Measurements from ENCODE around the gene ADAMTS13. TPM values are rescaled to one million over a fixed set of nuclear protein-coding genes. Genes with fewer than 3 reads are reported as not detected.

ADAMTS13 gene
- total RNA-seq, 3 donors from 2014 or later (not counting 1 experiment from before 2014, with no cell fraction given), result 2.3 to 3.0 (median 2.8) TPM

DNA sequence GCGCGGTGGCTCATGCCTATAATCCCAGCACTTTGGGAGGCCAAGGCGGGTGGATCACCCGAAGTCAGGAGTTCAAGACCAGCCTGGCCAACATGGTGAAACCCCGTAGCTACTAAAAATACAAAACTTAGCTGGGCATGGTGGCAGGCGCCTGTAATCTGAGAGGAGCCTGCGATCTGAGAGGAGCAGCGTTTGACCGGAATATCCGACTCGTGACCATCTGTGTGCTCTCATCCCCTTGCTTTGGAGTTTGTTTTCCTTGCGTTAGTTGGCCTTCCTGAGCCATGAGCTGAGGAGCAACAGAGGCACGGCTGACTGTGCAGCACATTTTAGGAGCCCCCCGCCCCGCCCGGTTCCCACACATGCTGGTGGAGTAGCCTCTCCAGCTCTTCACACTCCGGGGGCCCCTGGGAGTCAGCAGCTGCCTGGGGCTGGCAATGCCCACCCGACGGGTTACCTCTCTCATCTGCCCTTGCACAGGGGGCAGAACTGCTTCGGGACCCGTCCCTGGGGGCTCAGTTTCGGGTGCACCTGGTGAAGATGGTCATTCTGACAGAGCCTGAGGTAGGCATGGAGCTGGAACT is 3.0 kb downstream of the ADAMTS13 start:
- Mint-ChIP-seq H3K9me3 (no peaks in the 10 kb centered on the region), H3K4me3 (no peak overlapping the region), H3K4me1 (peaks cover 0 to 6% of the 10 kb centered on the region in 2 donors), H3K27ac (no peak overlapping the region), H3K27me3 (ENCODE audit: low read depth in 2 of 2) (peaks cover 8 to 22% of the 10 kb centered on the region in 2 donors), H3K36me3 (no peaks in the 10 kb centered on the region)
- no peaks in the 10 kb centered on the region for H3K36me3 ChIP-seq (ENCODE audit: control insufficient read depth, insufficient read depth, low read length)
- WGBS (ENCODE audit: insufficient coverage), result 94% methylated on average over 22 of the region's 22 CpGs
- peaks cover 8% of the 10 kb centered on the region for H3K27me3 ChIP-seq (ENCODE audit: control insufficient read depth, insufficient read depth, low read length)
- peaks cover 13% of the 10 kb centered on the region for H3K4me1 ChIP-seq (ENCODE audit: control insufficient read depth, insufficient read depth, low read length)
- ATAC-seq, result no peak
- H3K9me3 ChIP-seq (ENCODE audit: control insufficient read depth, insufficient read depth, low read length), result no peaks in the 10 kb centered on the region
- intact Hi-C loops (cut with micrococcal nuclease), result no loop called here
- no peak for DNase-seq
- H3K27ac ChIP-seq (ENCODE audit: low read length), result no peak overlapping the region
- TF ChIP-seq, protein P1, sequence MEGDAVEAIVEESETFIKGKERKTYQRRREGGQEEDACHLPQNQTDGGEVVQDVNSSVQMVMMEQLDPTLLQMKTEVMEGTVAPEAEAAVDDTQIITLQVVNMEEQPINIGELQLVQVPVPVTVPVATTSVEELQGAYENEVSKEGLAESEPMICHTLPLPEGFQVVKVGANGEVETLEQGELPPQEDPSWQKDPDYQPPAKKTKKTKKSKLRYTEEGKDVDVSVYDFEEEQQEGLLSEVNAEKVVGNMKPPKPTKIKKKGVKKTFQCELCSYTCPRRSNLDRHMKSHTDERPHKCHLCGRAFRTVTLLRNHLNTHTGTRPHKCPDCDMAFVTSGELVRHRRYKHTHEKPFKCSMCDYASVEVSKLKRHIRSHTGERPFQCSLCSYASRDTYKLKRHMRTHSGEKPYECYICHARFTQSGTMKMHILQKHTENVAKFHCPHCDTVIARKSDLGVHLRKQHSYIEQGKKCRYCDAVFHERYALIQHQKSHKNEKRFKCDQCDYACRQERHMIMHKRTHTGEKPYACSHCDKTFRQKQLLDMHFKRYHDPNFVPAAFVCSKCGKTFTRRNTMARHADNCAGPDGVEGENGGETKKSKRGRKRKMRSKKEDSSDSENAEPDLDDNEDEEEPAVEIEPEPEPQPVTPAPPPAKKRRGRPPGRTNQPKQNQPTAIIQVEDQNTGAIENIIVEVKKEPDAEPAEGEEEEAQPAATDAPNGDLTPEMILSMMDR (IDR thresholded peaks at IDR 0.05), result no peak
- H3K4me3 ChIP-seq (ENCODE audit: low read length), result no peak overlapping the region

DNA sequence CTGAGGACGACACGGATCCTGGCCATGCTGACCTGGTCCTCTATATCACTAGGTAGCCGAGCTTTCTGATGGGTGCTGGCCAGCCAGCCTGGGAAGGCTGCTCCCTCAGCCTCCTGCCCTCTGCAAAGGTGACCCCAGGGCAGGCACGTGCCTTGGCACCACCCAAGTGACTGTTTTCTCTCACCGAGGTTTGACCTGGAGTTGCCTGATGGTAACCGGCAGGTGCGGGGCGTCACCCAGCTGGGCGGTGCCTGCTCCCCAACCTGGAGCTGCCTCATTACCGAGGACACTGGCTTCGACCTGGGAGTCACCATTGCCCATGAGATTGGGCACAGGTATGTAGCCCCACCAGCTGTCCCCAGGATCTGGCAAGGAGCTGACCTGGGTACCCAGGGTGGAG is 3.8 kb downstream of the ADAMTS13 start:
- Histone ChIP-seq H3K36me3 (ENCODE audit: control insufficient read depth, insufficient read depth, low read length) (no peaks in the 10 kb centered on the region), H3K9me3 (ENCODE audit: control insufficient read depth, insufficient read depth, low read length) (no peaks in the 10 kb centered on the region), H3K4me1 (ENCODE audit: control insufficient read depth, insufficient read depth, low read length) (peaks cover 13% of the 10 kb centered on the region), H3K27ac (ENCODE audit: low read length) (no peak overlapping the region), H3K27me3 (ENCODE audit: control insufficient read depth, insufficient read depth, low read length) (peaks cover 8% of the 10 kb centered on the region), H3K4me3 (ENCODE audit: low read length) (no peak overlapping the region)
- Mint-ChIP-seq H3K4me1 (peaks cover 0 to 6% of the 10 kb centered on the region in 2 donors), H3K9me3 (no peaks in the 10 kb centered on the region), H3K27ac (no peak overlapping the region), H3K4me3 (no peak overlapping the region), H3K27me3 (ENCODE audit: low read depth in 2 of 2) (peaks cover 8 to 22% of the 10 kb centered on the region in 2 donors), H3K36me3 (no peaks in the 10 kb centered on the region)
- intact Hi-C loops (cut with micrococcal nuclease), result no loop called here
- TF ChIP-seq, protein P1 (IDR thresholded peaks at IDR 0.05), result no peak
- no peak for DNase-seq
- WGBS (ENCODE audit: insufficient coverage), result 92% methylated on average over 11 of the region's 11 CpGs
- no peak for ATAC-seq

GRCh38 chr9:133427658-133428348 is 5.6 kb downstream of the ADAMTS13 start:
- no peak overlapping the region for H3K4me3 ChIP-seq (ENCODE audit: low read length)
- DNase-seq, result no peak
- Mint-ChIP-seq H3K4me1 (peaks cover 0 to 6% of the 10 kb centered on the region in 2 donors), H3K9me3 (no peaks in the 10 kb centered on the region), H3K27me3 (ENCODE audit: low read depth in 2 of 2) (peaks cover 8 to 22% of the 10 kb centered on the region in 2 donors), H3K27ac (no peak overlapping the region), H3K4me3 (peak overlapping the region; percentile 65), H3K36me3 (no peaks in the 10 kb centered on the region)
- H3K36me3 ChIP-seq (ENCODE audit: control insufficient read depth, insufficient read depth, low read length), result no peaks in the 10 kb centered on the region
- H3K4me1 ChIP-seq (ENCODE audit: control insufficient read depth, insufficient read depth, low read length), result peaks cover 6% of the 10 kb centered on the region
- H3K27me3 ChIP-seq (ENCODE audit: control insufficient read depth, insufficient read depth, low read length), result peaks cover 8% of the 10 kb centered on the region
- no peak for ATAC-seq
- no peak overlapping the region for H3K27ac ChIP-seq (ENCODE audit: low read length)
- no peaks in the 10 kb centered on the region for H3K9me3 ChIP-seq (ENCODE audit: control insufficient read depth, insufficient read depth, low read length)
- 65% methylated on average over 10 of the region's 10 CpGs for WGBS (ENCODE audit: insufficient coverage)
- TF ChIP-seq, protein P1 (IDR thresholded peaks at IDR 0.05), result no peak
- intact Hi-C loops (cut with micrococcal nuclease), result no loop called here

Data from natural killer cell (primary cell).